Measurements from ENCODE around the gene C2CD2.

DNA sequence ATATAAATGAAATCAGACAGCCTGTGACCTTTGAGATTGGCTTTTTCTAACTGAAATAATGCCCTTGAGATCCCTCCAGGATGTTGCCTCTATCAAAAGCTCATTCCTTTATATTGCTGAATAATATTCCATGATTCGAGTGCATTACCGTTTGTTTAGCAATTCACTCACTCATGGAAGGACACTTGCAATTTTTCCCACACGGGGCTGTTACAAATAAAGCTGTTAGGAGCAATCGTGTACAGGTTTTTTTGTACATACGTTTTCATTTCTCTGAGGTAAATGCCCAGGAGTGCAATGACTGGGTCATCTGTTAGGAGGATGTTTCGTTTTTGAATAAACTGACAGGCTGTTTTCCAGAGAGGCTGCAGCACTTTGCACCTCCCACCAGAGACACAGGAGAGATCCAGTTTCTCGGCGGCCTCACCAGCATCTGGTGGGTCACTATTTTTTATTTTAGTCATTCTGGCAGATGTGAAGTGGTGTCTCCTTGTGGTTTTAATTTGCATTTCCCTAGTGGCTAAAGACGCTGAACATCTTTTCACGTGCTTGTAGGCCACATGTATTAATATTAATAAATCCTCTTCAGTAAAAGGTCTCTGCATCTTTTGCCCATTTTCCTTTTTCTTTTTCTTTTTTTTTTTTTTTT lies 85.6 kb downstream of the C2CD2 start:
- TF ChIP-seq, protein P1, sequence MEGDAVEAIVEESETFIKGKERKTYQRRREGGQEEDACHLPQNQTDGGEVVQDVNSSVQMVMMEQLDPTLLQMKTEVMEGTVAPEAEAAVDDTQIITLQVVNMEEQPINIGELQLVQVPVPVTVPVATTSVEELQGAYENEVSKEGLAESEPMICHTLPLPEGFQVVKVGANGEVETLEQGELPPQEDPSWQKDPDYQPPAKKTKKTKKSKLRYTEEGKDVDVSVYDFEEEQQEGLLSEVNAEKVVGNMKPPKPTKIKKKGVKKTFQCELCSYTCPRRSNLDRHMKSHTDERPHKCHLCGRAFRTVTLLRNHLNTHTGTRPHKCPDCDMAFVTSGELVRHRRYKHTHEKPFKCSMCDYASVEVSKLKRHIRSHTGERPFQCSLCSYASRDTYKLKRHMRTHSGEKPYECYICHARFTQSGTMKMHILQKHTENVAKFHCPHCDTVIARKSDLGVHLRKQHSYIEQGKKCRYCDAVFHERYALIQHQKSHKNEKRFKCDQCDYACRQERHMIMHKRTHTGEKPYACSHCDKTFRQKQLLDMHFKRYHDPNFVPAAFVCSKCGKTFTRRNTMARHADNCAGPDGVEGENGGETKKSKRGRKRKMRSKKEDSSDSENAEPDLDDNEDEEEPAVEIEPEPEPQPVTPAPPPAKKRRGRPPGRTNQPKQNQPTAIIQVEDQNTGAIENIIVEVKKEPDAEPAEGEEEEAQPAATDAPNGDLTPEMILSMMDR (conservative IDR thresholded peaks at IDR 0.05; ENCODE audit: low read depth, low read length), result no peak
- no peak for TF ChIP-seq EZH2 (IDR thresholded peaks at IDR 0.05; ENCODE audit: borderline replicate concordance, low read depth, low read length, poor library complexity, severe bottlenecking)
